MCF 10A (cell line): Measurements from ENCODE around the gene HOXD12. TPM values are rescaled to one million over a fixed set of nuclear protein-coding genes. Genes with fewer than 3 reads are reported as not detected.

ENCODE experiments used
- BruUV-seq: library from RNA; stranded (reverse); fragments of 400-500 nt; replicated peaks from 2 replicates; lab custom pipeline; 2021; lab: Mats Ljungman, UMichigan
- CTCF ChIA-PET: fragments of 300-600 bp; sonication (Branson Sonifier 250); formaldehyde crosslinking; extraction: SDS; loops from one replicate; lab custom pipeline; 2021; ENCODE audit warnings: antibody characterized with exemption, inconsistent platforms; lab: Yijun Ruan, JAX
- POLR2A ChIA-PET: fragments of 300-600, 350-650 bp; sonication (Branson Sonifier 250); formaldehyde crosslinking; extraction: SDS; loops from one replicate; lab custom pipeline; 2020; ENCODE audit warnings: antibody characterized with exemption, inconsistent platforms; lab: Yijun Ruan, JAX
- DNase-seq: peaks from one replicate; pipeline ENCODE4 v3.0.0-alpha.2; 2018; ENCODE audit not compliant: unreplicated experiment
- H3K27ac Mint-ChIP-seq: one replicate; pipeline ENCODE4 v1.8.0; 2022; ENCODE audit warnings: mild to moderate bottlenecking, low read depth, mixed read lengths; ENCODE audit not compliant: unreplicated experiment
- H3K27me3 Mint-ChIP-seq: one replicate; pipeline ENCODE4 v1.8.0; 2022; ENCODE audit warnings: mixed read lengths; ENCODE audit not compliant: insufficient read depth, unreplicated experiment
- H3K36me3 Mint-ChIP-seq: one replicate; pipeline ENCODE4 v1.8.0; 2022; ENCODE audit warnings: mild to moderate bottlenecking, moderate library complexity, mixed read lengths; ENCODE audit not compliant: insufficient read depth, unreplicated experiment
- H3K4me1 Mint-ChIP-seq: one replicate; pipeline ENCODE4 v1.8.0; 2022; ENCODE audit warnings: mixed read lengths; ENCODE audit not compliant: insufficient read depth, unreplicated experiment
- H3K4me3 Mint-ChIP-seq: one replicate; pipeline ENCODE4 v1.8.0; 2022; ENCODE audit warnings: mild to moderate bottlenecking, moderate library complexity, mixed read lengths; ENCODE audit not compliant: unreplicated experiment
- H3K9me3 Mint-ChIP-seq: one replicate; pipeline ENCODE4 v1.8.0; 2022; ENCODE audit warnings: mixed read lengths; ENCODE audit not compliant: unreplicated experiment
- intact Hi-C: fragments of 100-400 bp; cut with micrococcal nuclease; formaldehyde crosslinking; loops from 2 replicates; pipeline ENCODE4 v1.14.1; 2022
- total RNA-seq: library from RNA; stranded (reverse); gene quantifications from 2 replicates; pipeline ENCODE4 v1.2.3, GENCODE V29; 2022
- TF ChIP-seq, protein P1 (sequence below): fragments of 200-600 bp; IDR thresholded peaks from one replicate; pipeline ENCODE4 v1.8.0; 2022; ENCODE audit warnings: antibody characterized with exemption, mild to moderate bottlenecking; ENCODE audit not compliant: unreplicated experiment

Gene HOXD12
- total RNA-seq, 1 experiment from 2014 or later = not detected

DNA sequence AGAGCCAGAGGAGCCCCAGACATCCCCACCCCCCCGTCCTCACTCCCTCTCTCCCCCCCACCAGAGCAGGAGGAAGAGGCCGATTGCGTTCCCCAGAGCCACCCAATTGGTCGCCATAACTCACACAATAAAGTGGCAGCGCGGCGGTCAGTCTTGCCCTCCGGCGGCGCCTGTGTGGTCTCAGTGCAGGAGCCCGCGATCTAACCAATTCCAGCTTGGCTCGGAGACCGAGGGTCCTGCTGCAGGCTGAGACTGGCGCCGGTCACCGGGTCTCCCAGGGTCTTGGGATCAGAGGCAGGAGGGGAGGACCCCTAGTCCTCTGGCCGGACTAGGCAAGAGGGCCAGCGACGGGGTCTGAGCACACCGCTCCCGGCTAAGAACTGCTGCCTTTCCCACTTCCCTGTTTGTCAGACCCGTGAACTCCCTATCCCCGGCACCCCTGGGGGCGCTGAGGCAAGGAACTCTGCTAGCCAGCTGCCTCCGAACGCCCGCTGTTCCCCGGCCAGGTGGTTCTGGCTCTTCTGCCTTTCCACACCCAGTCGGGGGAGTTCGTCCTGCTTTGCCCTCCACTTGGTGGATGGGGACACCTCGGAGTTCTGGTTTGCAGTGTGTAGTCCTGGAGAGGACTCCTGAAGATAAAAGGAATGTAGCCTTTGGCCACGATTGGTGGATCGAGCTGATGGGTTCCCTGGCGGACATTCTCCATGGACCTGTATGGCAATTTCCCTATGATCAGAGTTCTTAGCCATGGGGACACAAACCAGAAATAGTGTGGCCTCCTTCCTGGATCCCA lies 1.0 kb upstream of the HOXD12 start:
- DNase-seq = no peak
- Mint-ChIP-seq H3K27ac (no peak overlapping the region), H3K4me3 (no peak overlapping the region), H3K4me1 (peaks cover 13% of the 10 kb centered on the region), H3K36me3 (no peaks in the 10 kb centered on the region), H3K27me3 (peaks cover 38% of the 10 kb centered on the region), H3K9me3 (no peaks in the 10 kb centered on the region)
- CTCF ChIA-PET = interaction anchor here (0.6 to 4.6 kb wide), 34 partner anchors 8 to 1613 kb away, joined by 3 to 43 read pairs (median 4); partner anchors contain the start of gene HOXD11
- TF ChIP-seq, protein P1, sequence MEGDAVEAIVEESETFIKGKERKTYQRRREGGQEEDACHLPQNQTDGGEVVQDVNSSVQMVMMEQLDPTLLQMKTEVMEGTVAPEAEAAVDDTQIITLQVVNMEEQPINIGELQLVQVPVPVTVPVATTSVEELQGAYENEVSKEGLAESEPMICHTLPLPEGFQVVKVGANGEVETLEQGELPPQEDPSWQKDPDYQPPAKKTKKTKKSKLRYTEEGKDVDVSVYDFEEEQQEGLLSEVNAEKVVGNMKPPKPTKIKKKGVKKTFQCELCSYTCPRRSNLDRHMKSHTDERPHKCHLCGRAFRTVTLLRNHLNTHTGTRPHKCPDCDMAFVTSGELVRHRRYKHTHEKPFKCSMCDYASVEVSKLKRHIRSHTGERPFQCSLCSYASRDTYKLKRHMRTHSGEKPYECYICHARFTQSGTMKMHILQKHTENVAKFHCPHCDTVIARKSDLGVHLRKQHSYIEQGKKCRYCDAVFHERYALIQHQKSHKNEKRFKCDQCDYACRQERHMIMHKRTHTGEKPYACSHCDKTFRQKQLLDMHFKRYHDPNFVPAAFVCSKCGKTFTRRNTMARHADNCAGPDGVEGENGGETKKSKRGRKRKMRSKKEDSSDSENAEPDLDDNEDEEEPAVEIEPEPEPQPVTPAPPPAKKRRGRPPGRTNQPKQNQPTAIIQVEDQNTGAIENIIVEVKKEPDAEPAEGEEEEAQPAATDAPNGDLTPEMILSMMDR = no peak
- intact Hi-C loops = loop anchor here (5.0 kb wide), 2 partner anchors 1066 to 1396 kb away; no protein-coding TSS in a partner anchor
- BruUV-seq = no TSS peak
- POLR2A ChIA-PET = interaction anchor here (0.6 to 1.5 kb wide), 5 partner anchors 150 to 1399 kb away, joined by 3 to 4 read pairs (median 4); no protein-coding TSS in a partner anchor

DNA sequence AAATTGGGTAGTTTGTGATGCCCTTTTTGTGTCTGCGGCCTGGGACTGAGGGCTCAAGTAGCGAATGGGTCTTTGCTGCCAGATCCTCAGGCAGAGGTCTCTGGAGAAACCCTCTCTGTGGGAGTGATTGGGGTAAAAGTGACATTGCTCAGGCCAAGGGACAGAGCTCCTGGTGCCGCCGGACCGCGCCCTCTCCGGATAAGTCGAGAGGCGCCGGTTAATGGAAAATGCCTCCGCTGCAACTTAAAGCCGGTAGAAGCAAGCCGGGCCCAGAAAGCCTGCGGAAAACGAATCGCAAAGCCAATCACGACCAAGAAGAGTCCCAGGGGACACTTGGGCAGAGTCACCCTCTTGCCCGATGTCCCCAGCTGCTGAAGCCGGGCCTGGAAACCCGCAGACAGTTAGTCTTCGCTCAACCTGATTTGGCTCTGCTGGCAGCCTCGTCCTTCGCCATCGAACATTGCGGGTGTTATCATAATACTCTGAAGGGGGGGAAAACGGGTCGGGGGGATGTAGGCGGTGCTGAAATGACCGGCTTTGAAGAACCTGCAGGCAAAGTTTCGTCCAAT lies 352 bp upstream of the HOXD12 start:
- no peak overlapping the region for H3K27ac Mint-ChIP-seq
- no peak for DNase-seq
- intact Hi-C loops = loop anchor here (5.0 kb wide), 2 partner anchors 1067 to 1397 kb away; no protein-coding TSS in a partner anchor
- POLR2A ChIA-PET = interaction anchor here (0.6 kb wide), 1 partner anchor 644 kb away, joined by 4 read pairs; no protein-coding TSS in a partner anchor
- H3K9me3 Mint-ChIP-seq = no peaks in the 10 kb centered on the region
- no peaks in the 10 kb centered on the region for H3K36me3 Mint-ChIP-seq
- no peak overlapping the region for H3K4me3 Mint-ChIP-seq
- TF ChIP-seq, protein P1 = no peak
- H3K27me3 Mint-ChIP-seq = peaks cover 32% of the 10 kb centered on the region
- BruUV-seq = no TSS peak
- CTCF ChIA-PET = interaction anchor here (1.8 to 4.3 kb wide), 3 partner anchors 8 to 409 kb away, joined by 8 to 30 read pairs (median 21); partner anchors contain the start of gene HOXD11
- peaks cover 13% of the 10 kb centered on the region for H3K4me1 Mint-ChIP-seq

DNA sequence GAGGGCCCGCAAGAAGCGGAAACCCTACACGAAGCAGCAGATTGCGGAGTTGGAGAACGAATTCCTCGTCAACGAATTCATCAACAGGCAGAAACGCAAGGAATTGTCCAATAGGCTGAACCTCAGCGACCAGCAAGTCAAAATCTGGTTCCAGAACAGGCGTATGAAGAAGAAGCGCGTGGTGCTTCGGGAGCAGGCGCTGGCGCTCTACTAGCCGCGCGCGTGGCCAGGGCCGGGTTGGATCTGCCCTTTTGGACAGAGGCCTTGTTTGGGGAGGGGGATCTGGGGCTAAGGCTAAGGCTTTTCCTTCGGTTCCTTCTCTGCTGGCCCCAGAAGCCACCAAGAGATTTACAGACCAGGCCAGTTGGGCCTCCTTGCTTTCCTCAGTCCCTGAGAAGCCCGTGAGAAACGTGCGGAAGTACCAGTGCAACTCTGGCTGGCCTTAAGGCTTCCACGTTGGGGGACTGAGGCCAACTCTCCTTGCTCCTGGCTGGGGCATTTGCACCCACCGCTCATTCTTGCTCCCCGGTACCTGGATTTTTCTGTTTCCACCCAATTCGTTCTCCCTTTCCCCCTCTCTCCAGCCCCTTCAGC lies 1.0 kb downstream of the HOXD12 start:
- Mint-ChIP-seq H3K9me3 (no peaks in the 10 kb centered on the region), H3K27me3 (peaks cover 29% of the 10 kb centered on the region), H3K4me1 (peaks cover 13% of the 10 kb centered on the region), H3K27ac (no peak overlapping the region), H3K36me3 (no peaks in the 10 kb centered on the region), H3K4me3 (no peak overlapping the region)
- TF ChIP-seq, protein P1 = no peak
- no peak for DNase-seq
- no TSS peak for BruUV-seq
- CTCF ChIA-PET = no interaction called here
- intact Hi-C loops = no loop called here
- POLR2A ChIA-PET = no interaction called here
